ENCODE results near the gene ADAMTS19.

DNA sequence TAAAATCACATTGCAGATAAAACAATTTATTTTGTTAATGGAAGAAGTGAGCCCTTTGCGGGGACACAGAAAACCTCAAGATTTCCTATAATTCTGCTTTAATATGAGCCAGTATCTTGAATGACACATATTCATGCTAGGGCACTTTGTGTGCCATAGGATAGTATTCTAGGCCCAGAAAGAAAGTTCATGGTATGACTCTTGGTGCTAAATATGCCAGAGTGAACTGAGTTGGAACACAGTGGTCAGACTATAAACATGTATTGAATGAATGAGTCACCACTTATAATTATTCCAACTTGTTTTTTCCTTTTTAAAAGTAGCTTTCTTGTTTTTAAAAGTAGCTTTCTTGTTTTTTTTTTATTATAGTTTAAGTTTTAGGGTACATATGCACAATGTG, 46.0 kb downstream of the ADAMTS19 start:
- TF ChIP-seq GATA2 (IDR thresholded peaks at IDR 0.05; ENCODE audit: low read depth, low read length) (no peak), GATA3 (IDR thresholded peaks at IDR 0.05; ENCODE audit: low read depth, low read length) (no peak)

All from SH-SY5Y (cell line).